ENCODE measurements around the gene CCNK. TPM values are rescaled to one million over a fixed set of nuclear protein-coding genes. Genes with fewer than 3 reads are reported as not detected.

Gene CCNK
- total RNA-seq, 2 donors from 2014 or later, result 15.5 to 43.1 TPM

- H3K4me3 ChIP-seq, result no peak overlapping the region
- no peaks in the 10 kb centered on the region for H3K36me3 ChIP-seq
- peak overlapping the region; percentile 9 to 30 for H3K27ac ChIP-seq
- no peaks in the 10 kb centered on the region for H3K27me3 ChIP-seq (replicated peaks; ENCODE audit: insufficient read depth)
- DNase-seq (ENCODE audit: low spot score), result no peak
- no peak for TF ChIP-seq POLR2A (IDR thresholded peaks at IDR 0.05)
- no peak for TF ChIP-seq POLR2AphosphoS5 (IDR thresholded peaks at IDR 0.05)
- TF ChIP-seq, protein P1, sequence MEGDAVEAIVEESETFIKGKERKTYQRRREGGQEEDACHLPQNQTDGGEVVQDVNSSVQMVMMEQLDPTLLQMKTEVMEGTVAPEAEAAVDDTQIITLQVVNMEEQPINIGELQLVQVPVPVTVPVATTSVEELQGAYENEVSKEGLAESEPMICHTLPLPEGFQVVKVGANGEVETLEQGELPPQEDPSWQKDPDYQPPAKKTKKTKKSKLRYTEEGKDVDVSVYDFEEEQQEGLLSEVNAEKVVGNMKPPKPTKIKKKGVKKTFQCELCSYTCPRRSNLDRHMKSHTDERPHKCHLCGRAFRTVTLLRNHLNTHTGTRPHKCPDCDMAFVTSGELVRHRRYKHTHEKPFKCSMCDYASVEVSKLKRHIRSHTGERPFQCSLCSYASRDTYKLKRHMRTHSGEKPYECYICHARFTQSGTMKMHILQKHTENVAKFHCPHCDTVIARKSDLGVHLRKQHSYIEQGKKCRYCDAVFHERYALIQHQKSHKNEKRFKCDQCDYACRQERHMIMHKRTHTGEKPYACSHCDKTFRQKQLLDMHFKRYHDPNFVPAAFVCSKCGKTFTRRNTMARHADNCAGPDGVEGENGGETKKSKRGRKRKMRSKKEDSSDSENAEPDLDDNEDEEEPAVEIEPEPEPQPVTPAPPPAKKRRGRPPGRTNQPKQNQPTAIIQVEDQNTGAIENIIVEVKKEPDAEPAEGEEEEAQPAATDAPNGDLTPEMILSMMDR (IDR thresholded peaks at IDR 0.05), result no peak
- H3K9me3 ChIP-seq, result no peaks in the 10 kb centered on the region
- H3K4me1 ChIP-seq (replicated peaks), result no peaks in the 10 kb centered on the region
- intact Hi-C loops (cut with DNase I), result no loop called here
- WGBS, result 57% methylated on average over 5 of the region's 5 CpGs
These were observed 57.5 kb downstream of the CCNK start for GRCh38 chr14:99538733-99539132.

DNA sequence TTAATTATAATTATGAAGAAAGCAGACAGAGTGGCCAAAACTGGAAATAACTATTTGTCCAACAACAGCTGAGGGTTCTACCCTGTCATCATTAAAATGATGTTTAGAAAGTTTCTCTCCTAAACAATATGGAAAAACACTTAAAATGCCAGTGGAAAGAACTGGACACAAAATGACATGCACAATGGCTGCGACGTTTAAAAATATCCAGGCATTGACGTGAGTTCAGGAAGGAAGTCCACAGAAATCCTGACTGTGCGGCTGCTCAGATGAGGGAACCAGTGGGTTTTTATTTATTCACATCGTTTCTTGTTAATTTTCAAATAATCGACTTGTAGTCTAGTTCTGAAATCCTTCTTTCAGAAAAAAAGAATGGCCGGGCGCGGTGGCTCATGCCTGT lies 58.3 kb downstream of the CCNK start:
- no peak overlapping the region for H3K27ac ChIP-seq
- intact Hi-C loops (cut with DNase I), result no loop called here
- no peaks in the 10 kb centered on the region for H3K27me3 ChIP-seq (replicated peaks; ENCODE audit: insufficient read depth)
- no peak for DNase-seq (ENCODE audit: low spot score)
- 69% methylated on average over 9 of the region's 9 CpGs for WGBS
- no peaks in the 10 kb centered on the region for H3K9me3 ChIP-seq
- H3K4me1 ChIP-seq (replicated peaks), result no peaks in the 10 kb centered on the region
- TF ChIP-seq POLR2AphosphoS5 (IDR thresholded peaks at IDR 0.05) (no peak), POLR2A (IDR thresholded peaks at IDR 0.05) (no peak)
- TF ChIP-seq, protein P1 (IDR thresholded peaks at IDR 0.05), result no peak
- no peak overlapping the region for H3K4me3 ChIP-seq
- no peaks in the 10 kb centered on the region for H3K36me3 ChIP-seq

DNA sequence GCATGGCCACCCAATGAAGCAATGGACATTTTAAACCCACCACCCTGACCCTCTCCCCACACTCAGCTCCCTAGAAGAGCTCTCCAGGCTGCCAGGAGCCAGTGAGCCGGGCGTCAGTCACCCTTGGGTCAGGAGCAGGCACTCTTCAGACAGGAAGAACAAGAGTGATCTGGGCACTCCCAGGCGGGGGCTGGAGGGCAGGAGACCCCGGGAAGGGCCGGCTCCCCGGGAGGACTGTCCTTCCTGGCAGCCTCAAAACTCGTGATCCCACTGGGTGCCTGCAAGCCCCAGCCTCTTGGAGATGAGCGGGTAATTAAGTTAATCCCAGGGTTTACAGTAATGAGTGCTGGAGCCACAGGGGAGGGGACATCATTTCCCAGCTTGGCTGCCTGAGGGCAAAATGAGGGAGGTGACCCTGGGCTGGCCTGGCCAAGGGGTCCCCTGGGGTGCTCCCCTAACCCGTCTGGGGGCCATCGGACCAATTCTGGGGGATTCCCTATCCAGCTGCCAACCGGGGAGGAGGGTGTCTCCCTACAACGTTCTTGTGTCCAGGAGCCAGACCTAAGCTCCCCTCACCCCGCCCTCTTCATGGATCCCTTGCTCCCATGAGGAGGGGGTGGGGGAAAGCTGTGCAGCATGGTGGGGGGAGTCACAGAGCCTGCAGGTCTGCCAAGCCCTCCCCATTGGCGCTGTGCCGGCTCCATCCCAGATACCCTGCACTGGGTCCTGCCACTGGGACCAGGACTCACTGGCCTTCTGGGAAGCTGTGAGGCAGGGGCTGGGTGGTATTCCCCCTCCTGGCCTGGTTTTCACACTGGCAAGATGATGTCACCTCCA lies 59.2 kb downstream of the CCNK start:
- Histone ChIP-seq H3K4me1 (replicated peaks) (no peaks in the 10 kb centered on the region), H3K4me3 (no peak overlapping the region), H3K9me3 (no peaks in the 10 kb centered on the region), H3K27me3 (replicated peaks; ENCODE audit: insufficient read depth) (no peaks in the 10 kb centered on the region), H3K27ac (no peak overlapping the region), H3K36me3 (no peaks in the 10 kb centered on the region)
- 74% methylated on average over 15 of the region's 15 CpGs for WGBS
- DNase-seq (ENCODE audit: low spot score), result no peak
- intact Hi-C loops (cut with DNase I), result no loop called here
- TF ChIP-seq, protein P1 (IDR thresholded peaks at IDR 0.05), result no peak
- TF ChIP-seq POLR2A (IDR thresholded peaks at IDR 0.05), result no peak
- no peak for TF ChIP-seq POLR2AphosphoS5 (IDR thresholded peaks at IDR 0.05)

- no peak for TF ChIP-seq POLR2AphosphoS5 (IDR thresholded peaks at IDR 0.05)
- TF ChIP-seq POLR2A (IDR thresholded peaks at IDR 0.05), result no peak
- TF ChIP-seq, protein P1 (IDR thresholded peaks at IDR 0.05), result no peak
- no peak overlapping the region for H3K27ac ChIP-seq
- no peaks in the 10 kb centered on the region for H3K36me3 ChIP-seq
- 74% methylated on average over 10 of the region's 10 CpGs for WGBS
- no peaks in the 10 kb centered on the region for H3K9me3 ChIP-seq
- intact Hi-C loops (cut with DNase I), result no loop called here
- no peaks in the 10 kb centered on the region for H3K4me1 ChIP-seq (replicated peaks)
- no peaks in the 10 kb centered on the region for H3K27me3 ChIP-seq (replicated peaks; ENCODE audit: insufficient read depth)
- no peak for DNase-seq (ENCODE audit: low spot score)
- H3K4me3 ChIP-seq, result no peak overlapping the region
These were observed 60.0 kb downstream of the CCNK start for GRCh38 chr14:99541211-99541610.
